Endothelial cell (in vitro differentiated cells): Measurements from ENCODE around the gene ATG4D. TPM values are rescaled to one million over a fixed set of nuclear protein-coding genes. Genes with fewer than 3 reads are reported as not detected.

Experiments
- DNase-seq: peaks from one replicate; pipeline ENCODE4 v3.0.0; 2021; ENCODE audit warnings: low spot score
- H3K27ac Mint-ChIP-seq: one replicate; pipeline ENCODE4 v1.8.0; 2021; ENCODE audit warnings: mixed read lengths, inconsistent platforms; ENCODE audit not compliant: unreplicated experiment
- H3K27me3 Mint-ChIP-seq: one replicate; pipeline ENCODE4 v1.8.0; 2021; ENCODE audit warnings: mild to moderate bottlenecking, moderate library complexity, mixed read lengths, inconsistent platforms; ENCODE audit not compliant: unreplicated experiment
- H3K36me3 Mint-ChIP-seq: one replicate; pipeline ENCODE4 v1.8.0; 2021; ENCODE audit warnings: mild to moderate bottlenecking, low read depth, mixed read lengths, inconsistent platforms; ENCODE audit not compliant: unreplicated experiment
- H3K4me1 Mint-ChIP-seq: one replicate; pipeline ENCODE4 v1.8.0; 2021; ENCODE audit warnings: mild to moderate bottlenecking, mixed read lengths, inconsistent platforms; ENCODE audit not compliant: unreplicated experiment
- H3K4me3 Mint-ChIP-seq: one replicate; pipeline ENCODE4 v1.8.0; 2021; ENCODE audit warnings: mild to moderate bottlenecking, mixed read lengths, inconsistent platforms; ENCODE audit not compliant: unreplicated experiment
- H3K9me3 Mint-ChIP-seq: one replicate; pipeline ENCODE4 v1.8.0; 2021; ENCODE audit warnings: mixed read lengths, inconsistent platforms; ENCODE audit not compliant: unreplicated experiment
- CTCF ChIP-seq: fragments of 200-600 bp; sonication (generic); IDR thresholded peaks from one replicate; pipeline ENCODE4 v1.5.0; 2021; ENCODE audit warnings: antibody characterized with exemption; ENCODE audit not compliant: unreplicated experiment
- total RNA-seq: library from RNA; stranded (reverse); fragmentation: NEBNext Ultra II Directional; extraction: Animal tissue kit (Norgen Biotek cat#: 25700); gene quantifications from one replicate; pipeline ENCODE4 v1.2.1, GENCODE V29; 2021; ENCODE audit not compliant: unreplicated experiment

ATG4D gene
- total RNA-seq, 1 donor from 2014 or later = 11.8 TPM

GRCh38 chr19:10508036-10508435 lies 35.7 kb upstream of the ATG4D start:
- Mint-ChIP-seq H3K27me3 (peaks cover 5% of the 10 kb centered on the region), H3K4me3 (no peak overlapping the region), H3K36me3 (no peaks in the 10 kb centered on the region), H3K27ac (no peak overlapping the region), H3K9me3 (no peaks in the 10 kb centered on the region), H3K4me1 (no peaks in the 10 kb centered on the region)
- no peak for DNase-seq
- TF ChIP-seq CTCF = no peak

GRCh38 chr19:10508707-10509106 lies 35.0 kb upstream of the ATG4D start:
- no peak for DNase-seq
- Mint-ChIP-seq H3K36me3 (no peaks in the 10 kb centered on the region), H3K9me3 (no peaks in the 10 kb centered on the region), H3K27me3 (peaks cover 8% of the 10 kb centered on the region), H3K27ac (no peak overlapping the region), H3K4me3 (no peak overlapping the region), H3K4me1 (no peaks in the 10 kb centered on the region)
- TF ChIP-seq CTCF = no peak

GRCh38 chr19:10510301-10510802 lies 33.4 kb upstream of the ATG4D start:
- Mint-ChIP-seq H3K4me3 (no peak overlapping the region), H3K4me1 (peaks cover 2% of the 10 kb centered on the region), H3K36me3 (no peaks in the 10 kb centered on the region), H3K27me3 (peaks cover 15% of the 10 kb centered on the region), H3K27ac (no peak overlapping the region), H3K9me3 (no peaks in the 10 kb centered on the region)
- peak; percentile 91 for TF ChIP-seq CTCF
- peak; percentile 56 for DNase-seq

GRCh38 chr19:10513223-10513622 lies 30.5 kb upstream of the ATG4D start:
- no peak for TF ChIP-seq CTCF
- DNase-seq = no peak
- H3K27ac Mint-ChIP-seq = no peak overlapping the region
- no peaks in the 10 kb centered on the region for H3K9me3 Mint-ChIP-seq
- peaks cover 29% of the 10 kb centered on the region for H3K27me3 Mint-ChIP-seq
- H3K4me3 Mint-ChIP-seq = no peak overlapping the region
- no peaks in the 10 kb centered on the region for H3K36me3 Mint-ChIP-seq
- H3K4me1 Mint-ChIP-seq = peaks cover 11% of the 10 kb centered on the region

- TF ChIP-seq CTCF = peak; percentile 26
- H3K9me3 Mint-ChIP-seq = no peaks in the 10 kb centered on the region
- peak; percentile 50 for DNase-seq
- H3K36me3 Mint-ChIP-seq = peaks cover 6% of the 10 kb centered on the region
- no peak overlapping the region for H3K4me3 Mint-ChIP-seq
- H3K27ac Mint-ChIP-seq = no peak overlapping the region
- H3K4me1 Mint-ChIP-seq = peaks cover 18% of the 10 kb centered on the region
- H3K27me3 Mint-ChIP-seq = peaks cover 40% of the 10 kb centered on the region
These were observed 29.2 kb upstream of the ATG4D start for GRCh38 chr19:10514211-10515145.
